Measurements from ENCODE around the gene COPS8.

Gene COPS8

DNA sequence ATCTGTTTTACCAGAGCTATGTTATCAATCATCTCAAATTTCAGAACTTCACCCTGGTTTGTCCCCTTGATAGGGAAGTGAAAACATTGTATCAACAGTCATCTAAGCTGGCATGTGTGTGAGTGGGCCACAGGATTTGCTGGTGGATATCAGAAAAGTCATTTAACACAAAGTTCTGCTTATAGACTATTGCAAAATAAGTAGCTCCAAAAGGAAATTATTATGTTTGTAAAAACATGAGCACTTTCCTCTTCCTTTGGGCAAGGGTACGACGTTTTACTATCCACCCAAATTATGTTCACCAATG is 20.7 kb upstream of the COPS8 start:
- DNase-seq: peak; percentile 13 to 51 (median 34)

DNA sequence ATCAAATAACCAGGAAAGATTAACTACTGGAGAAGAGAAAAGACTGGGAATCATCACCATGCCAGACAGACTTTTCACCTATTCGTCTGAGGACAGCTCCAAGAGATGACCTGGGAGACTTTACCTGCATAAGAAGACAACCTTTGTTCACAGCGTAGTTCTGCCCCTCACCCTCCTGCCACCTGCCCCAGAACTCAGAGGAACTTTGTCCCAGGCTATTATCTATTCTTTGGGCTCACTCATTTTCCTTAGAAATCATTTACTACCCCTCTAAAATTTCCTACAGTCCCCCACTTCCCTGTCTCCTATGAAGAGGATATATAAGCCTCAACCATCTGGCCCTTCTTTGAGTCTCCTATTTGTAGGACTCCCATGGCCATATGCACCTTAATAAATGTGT is 19.3 kb upstream of the COPS8 start:
- no peak for DNase-seq

DNA sequence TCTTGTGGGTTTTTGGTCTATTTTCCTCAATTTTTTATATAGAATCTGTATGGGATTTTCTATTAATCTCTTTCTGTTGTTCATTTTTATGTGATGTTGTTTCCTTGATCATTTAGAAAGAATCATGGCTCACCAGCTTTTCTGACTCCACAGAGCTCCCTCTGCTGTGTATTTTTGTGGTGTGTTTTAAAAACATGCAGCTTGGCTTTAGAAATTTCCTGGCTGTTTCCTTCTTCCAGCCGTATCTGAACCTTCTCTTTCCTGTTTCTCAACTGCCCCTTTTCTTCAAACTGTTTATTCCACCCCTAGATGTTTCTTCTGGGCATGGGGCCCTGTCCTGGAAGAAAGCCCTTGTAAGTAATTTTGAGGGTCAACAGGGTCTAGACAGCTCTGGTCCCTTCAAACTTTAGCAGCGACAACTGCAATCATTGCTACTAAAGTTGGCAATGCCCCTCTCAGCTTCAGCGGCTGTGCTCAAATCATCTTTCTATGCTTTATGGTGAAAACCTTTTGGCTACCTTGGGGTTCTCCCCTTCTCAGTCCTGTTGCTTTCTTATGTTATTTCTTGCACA is 17.6 kb upstream of the COPS8 start:
- no peak for DNase-seq

DNA sequence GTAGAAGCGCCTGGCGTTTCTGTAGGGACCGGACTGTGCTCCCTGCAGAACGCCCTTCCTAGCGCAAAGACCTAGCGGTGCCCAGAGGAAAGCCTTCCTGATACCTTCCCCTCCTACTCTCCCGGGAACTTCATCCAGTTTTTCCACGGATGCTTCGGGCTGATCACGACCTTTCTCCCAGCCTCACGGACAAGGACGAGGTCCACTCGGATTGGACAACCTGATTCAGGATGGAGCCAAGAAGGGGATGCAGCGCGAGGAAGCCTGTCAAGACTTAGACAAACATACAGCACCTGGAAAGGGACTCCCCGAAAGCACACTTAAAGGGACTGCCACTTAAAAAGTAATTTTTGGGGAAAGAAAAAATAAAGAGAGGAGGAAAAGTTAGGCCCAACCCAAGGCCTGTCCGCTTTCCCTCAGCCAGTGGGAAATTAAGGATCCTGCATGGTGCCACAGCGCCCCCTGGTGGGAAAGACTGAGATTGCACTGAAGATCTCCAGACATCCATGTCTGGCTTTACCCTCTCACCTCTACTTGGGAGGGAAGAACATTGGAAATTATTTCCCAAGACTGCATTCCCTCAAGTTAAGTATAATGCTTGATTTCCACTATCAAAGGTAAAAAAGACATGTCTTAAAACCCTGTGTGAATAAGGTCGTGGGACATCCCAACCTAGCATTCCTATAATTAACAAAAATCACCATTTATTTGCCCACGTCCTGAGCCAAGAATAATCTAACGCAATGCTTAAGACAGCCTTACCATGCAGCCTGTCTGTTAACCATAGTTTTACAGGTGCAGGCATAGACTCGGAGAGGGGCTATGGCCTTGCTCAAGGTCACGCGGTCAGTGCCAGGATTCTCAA is 13.4 kb upstream of the COPS8 start:
- peak; percentile 71 to 91 (median 81) for DNase-seq

- DNase-seq: no peak
These were observed 12.1 kb upstream of the COPS8 start for GRCh38 chr2:237073552-237073951.

DNA sequence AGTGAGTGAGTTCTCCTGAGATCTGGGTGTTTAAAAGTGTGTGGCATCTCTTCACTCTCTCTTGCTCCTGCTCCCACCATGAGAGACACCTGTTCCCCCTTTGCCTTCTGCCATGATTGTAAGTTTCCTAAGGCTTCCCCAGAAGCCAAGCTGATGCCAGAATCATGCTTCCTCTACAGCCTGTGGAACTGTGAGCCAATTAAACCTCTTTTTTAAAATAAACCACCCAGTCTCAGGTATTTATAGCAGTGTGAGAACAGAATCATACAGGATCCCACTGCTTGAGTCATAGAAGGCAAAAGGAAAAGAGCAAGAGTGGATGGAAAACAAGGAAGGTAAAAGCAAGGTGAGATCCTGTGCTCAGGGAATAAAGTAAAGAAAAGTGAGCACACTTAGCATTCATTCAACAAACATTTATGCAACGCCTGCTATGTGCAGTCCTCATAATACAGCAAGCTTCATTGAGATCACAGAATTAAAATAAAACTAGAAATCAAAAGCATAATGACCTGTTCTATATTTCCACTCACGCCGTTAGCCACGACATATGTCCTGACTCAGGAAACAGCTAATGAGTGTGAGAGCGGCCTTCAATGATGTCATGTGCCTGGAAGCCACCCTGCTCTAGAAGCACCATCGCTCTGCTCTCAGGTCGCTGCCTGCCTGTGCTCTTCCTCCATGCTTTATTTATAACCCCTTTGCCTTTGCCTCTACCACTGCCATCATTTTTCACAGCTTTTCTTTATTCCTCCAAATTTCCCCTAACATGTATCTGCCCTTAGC is 11.3 kb upstream of the COPS8 start:
- no peak for DNase-seq

DNA sequence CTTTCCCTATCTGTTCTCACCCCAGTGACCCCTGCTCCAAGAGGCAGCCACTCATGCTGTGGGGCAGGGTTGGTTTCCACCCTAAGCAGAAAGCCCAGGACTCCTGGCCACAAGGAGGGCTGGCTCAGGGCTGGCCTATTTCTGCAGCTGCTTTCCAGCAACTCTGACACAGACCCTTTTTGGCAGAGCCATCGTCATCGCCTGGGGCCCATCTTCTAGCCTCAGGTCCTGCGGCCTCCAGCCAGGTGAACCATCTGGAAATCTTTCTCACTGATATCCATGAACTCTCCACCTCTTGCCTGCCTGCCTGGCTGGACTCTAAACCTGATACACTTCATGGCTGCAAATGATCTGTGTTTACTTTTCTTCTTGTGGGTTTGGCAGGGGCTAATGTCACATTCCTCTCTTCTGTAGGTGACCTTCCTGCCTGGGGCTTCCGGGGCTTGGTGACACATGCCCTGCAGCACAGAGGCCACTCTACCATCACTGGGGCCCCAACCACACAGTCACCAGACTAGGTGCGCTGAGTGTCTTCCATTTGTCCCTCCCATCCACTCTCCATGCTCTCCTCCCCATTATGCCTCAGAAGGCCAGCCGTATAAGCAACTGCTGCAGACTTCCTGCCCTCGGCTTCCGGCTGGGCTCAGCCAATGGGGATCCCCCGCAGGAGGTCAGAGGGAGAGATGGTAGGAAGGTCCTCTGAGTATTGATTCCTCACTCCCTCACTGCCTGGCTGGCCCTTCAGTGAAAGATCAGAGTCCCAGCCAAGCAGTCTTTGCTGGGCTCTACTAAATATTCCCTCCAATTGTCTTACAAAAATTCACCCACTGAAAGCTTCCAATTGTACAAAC is 9.7 kb upstream of the COPS8 start:
- no peak for DNase-seq

DNA sequence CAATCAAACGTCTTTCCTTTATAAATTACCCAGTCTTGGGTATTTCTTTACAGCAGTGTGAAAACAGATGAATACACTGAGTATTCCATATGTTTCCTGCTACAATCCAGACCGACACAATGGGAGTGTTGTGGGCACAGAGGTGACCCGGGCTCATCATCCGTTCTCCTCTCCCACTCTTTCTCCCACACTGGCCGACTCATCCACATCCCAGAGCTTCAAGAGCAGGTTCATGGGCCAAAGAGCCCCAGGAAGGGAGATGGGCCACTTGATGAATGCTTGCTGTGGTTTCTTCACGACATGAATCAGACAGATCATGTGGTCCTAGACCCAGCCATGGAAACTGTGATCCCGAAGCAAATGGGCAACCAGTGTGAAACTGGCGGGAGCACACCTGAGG is 4.1 kb upstream of the COPS8 start:
- no peak for DNase-seq

GRCh38 chr2:237083026-237083425 is 2.7 kb upstream of the COPS8 start:
- no peak for DNase-seq

DNA sequence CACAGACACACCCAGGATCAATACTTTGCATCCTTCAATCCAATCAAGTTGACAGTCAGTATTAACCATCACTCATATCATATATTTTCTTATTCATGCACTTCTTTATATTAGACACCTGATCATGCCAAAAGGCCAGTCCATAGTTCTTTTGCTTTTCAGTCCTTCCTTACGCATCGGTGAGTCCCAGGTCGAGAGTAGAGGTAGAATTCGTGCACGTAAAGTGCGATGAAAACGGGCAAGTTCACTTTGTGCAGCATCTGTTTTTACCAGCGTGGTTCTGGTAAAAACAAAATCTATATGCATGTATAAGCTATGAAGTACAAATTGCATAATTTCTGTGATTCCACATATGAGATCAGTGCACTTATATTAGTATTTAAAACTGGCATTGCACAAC is 1.2 kb upstream of the COPS8 start:
- no peak for DNase-seq

DNA sequence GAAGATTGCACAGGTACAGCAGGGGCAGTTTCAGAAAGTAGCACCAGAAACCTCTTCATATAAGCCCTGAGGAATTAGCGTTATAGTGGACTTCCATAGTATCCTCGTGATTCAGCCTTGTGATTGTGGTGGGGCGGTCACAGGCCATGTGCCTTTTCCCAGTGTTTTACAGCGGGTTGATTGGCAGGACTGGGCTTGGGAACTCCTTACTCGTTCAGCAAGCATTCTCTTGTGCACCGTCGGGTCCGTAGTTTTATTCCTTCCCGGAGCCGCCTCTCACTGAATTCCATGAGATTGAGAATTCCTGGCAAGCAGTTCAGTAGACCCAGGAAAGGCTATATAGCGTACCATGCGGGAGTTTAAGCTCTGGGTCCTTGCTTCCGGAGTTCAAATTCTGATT is 5.2 kb downstream of the COPS8 start:
- no peak for DNase-seq

DNA sequence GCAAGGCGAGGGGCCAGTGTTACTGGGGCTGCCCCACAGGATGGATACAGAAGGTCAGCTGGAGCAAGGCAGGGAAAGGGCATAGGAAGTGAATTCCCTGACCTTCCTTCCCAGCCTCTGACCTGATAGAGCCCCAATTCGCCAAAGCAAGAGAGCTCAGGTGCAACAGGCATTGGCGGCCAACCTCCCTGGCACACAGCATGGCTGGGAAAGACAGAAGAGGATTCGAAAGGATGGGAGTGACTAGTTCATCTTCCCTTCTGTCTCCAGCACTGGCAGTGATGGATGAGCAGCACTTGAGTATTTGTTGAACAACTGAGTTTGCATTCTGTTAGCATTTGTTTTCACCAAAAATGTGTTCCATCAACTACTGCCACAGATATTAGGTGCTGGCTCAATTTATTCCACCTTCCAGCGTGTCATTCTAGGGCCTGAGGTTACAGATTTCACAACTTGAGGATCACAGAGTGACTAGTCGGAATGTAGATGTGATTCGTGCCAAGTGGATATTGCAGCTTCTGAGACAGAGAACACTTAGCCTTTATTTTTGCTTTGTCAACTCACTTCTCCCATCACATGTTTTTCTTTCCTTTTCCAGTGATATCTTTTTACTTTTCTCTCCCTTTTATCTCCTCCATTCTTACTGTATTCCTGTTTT is 6.2 kb downstream of the COPS8 start:
- no peak for DNase-seq

- DNase-seq: no peak
These were observed 6.8 kb downstream of the COPS8 start for GRCh38 chr2:237092506-237092905.

DNA sequence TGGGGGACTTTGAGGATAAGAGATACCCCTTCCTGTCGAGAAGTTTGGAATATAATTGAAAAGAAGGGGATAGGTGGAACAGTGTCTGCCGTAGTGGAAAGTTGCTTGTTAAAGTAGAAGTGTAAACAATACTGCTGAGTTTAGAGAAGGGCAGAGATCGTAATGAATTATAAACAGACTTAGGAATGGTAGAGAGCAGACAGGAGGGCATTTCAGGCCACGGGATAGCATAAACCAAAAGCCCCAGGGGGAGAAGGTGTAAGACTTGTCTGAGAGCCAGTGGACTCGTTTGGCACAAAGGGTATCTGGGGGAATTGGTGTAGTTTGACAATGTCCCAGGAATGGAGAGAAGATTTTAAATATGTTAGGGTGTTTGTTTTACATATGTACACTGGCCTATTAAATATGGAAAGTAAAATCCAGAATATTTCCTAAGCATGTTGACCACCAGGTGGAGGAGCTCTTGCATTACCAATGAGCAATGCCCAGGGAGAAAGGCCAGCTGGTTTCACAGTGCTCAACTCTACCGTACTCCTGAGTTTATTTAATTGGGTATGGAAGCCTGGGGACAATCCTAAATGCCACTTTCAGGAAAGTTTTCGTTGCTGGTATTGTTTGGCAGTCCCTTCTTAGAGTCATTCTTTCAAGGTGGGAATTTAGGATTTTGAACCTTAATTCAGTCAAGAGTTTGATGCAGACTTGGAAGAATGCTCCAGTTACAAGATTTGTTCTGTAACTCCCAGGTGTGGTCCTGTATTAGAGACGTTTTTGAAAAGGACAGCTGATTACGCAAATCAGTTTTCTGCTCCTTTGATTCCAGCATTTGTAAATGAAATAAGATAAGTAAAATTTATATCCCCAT is 7.5 kb downstream of the COPS8 start:
- DNase-seq: peak in 2 of 4 experiments; percentile 13

- DNase-seq: no peak
These were observed 10.5 kb downstream of the COPS8 start for GRCh38 chr2:237096201-237096600.

DNA sequence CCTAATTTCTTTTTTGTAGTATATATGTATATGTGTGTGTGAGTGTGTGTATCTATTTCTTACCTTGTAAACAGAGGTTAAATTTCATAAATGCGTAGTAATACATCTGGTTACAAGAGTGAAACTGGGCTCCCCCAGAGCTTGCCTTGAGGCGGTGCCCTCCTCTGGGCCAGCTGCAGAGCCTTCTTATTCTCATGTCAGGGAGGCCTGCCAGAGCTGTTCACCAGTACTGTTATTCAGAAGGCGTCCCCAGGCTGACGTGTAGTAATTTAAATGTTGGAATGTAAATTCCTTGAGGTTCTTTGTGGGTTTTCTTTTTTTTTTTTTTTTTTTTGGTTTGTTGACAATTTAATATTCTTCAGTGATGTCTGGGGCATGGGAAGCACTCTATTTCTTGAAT is 11.2 kb downstream of the COPS8 start:
- DNase-seq: no peak

DNA sequence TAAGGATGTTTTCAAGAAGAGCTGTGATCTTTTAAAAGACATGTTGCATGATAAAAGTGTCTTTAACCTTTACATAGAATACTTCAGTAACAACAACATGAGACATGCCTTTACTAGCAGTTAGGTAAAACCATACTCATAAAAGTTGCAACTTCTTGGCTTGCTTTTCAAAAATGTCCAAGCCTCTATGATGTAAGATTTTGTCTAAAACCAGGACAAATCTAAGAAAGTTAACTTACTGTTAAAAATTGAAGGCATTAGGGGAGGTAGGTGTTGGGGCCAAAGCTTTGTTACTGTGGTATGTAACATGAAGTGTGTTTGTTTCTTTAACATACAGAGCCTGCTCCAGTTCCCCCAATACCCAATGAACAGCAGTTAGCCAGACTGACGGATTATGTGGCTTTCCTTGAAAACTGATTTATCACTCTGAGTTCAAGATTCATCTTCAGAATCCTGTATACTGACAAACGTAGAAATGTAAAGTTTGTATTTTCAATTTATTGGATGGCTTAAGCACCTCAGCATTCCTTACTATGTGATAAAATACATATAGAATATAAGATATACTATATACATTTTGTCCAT is 11.7 kb downstream of the COPS8 start:
- no peak for DNase-seq

GRCh38 chr2:237097911-237098702 is 12.4 kb downstream of the COPS8 start:
- DNase-seq: no peak

DNA sequence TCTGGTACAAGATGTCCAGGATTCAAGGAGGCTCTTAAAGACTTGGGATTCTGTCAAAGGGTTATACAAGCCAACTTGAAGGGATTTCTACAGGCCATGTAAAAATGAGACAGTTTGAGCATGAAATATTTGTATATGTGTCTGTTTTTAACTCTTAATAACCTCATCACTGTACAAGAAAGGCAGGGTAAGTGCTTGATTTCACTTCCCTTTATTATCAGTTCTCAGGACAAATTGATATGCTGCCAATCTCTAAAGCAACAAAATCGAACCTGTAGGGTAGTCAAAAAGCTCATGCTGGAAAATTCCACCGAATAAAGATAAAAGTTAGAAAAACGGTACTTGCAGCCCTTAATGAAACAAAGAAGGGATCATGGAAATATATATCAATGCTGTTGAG is 14.1 kb downstream of the COPS8 start:
- no peak for DNase-seq
